Astrocyte of the cerebellum (primary cell): ENCODE measurements around the gene EEIG2.

ENCODE experiments used
- DNase-seq: peaks from one replicate; pipeline ENCODE4 v3.0.0-alpha.2; 2011; ENCODE audit warnings: low read depth
- H3K4me3 ChIP-seq: 2 replicates; pipeline ENCODE4 v1.5.1; 2011; ENCODE audit warnings: mild to moderate bottlenecking, low read depth, low read length, moderate library complexity
- CTCF ChIP-seq: IDR thresholded peaks from 2 replicates; pipeline ENCODE4 v1.5.1; 2012; ENCODE audit warnings: low read length, low read depth, moderate library complexity, mild to moderate bottlenecking; ENCODE audit errors: missing control alignments
- in situ Hi-C: cut with HindIII; loops from 2 replicates; pipeline ENCODE4 v1.10.0; 2017; ENCODE audit warnings: low sequenced_read_pairs

Gene EEIG2

GRCh38 chr1:108591466-108591865 lies 31.6 kb downstream of the EEIG2 start:
- DNase-seq = no peak
- in situ Hi-C loops = no loop called here
- no peak overlapping the region for H3K4me3 ChIP-seq
- TF ChIP-seq CTCF = no peak

DNA sequence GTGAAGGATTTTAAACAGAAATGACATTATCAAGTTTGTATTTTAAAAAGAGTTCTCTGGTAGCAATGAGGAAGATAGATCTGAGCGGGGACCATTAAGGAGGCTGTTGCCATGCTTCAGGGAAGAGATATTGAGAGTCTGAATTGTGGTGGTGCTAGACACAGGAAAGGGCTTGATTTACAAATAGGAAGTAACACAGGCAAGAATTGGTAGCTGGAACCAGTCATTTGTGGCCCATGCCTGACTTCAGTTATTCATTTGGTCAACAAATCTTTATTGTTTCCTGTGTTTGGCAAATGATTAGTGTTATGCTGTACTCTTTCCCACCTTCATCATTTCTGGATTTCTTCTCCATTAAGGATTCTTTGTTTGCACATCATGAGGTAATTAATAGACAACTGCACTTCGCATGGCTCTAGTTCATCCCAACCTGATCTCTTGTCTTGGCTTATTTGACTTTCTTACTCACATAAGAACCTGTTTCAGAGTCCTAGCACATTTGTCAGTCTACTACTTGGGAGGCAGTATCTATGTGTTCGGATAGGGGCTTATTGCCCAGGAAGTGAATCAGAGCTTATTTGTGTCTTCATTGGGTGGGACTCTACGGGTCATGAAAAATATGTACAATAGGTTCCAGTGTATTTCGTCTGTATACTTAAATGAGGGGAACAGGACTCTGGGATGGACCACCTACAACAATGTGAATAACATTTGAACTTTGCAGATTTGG lies 32.3 kb downstream of the EEIG2 start:
- in situ Hi-C loops = no loop called here
- TF ChIP-seq CTCF = no peak
- H3K4me3 ChIP-seq = no peak overlapping the region
- no peak for DNase-seq

GRCh38 chr1:108593448-108593847 lies 33.5 kb downstream of the EEIG2 start:
- no peak for DNase-seq
- no peak for TF ChIP-seq CTCF
- in situ Hi-C loops = no loop called here
- no peak overlapping the region for H3K4me3 ChIP-seq

DNA sequence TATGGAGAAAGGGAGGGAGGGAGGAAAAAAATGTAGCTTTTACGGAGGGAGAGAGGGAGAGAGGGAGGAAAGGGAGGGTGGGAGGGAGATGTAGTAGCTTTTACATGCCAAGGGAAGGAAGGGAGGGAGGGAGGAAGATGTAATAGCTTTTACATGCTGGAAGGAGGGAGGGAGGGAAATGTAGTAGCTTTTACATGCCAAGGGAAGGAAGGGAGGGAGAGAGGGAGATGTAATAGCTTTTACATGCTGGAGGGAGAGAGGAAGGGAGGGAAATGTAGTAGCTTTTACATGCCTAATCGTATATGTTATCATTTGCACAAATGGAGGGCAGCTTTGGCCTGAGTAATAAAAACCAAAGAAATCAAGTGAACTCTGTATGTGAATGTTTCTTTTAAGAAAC lies 35.6 kb downstream of the EEIG2 start:
- no peak for DNase-seq
- in situ Hi-C loops = no loop called here
- TF ChIP-seq CTCF = no peak
- H3K4me3 ChIP-seq = no peak overlapping the region

- in situ Hi-C loops = no loop called here
- DNase-seq = no peak
- TF ChIP-seq CTCF = no peak
- no peak overlapping the region for H3K4me3 ChIP-seq
These were observed 37.1 kb downstream of the EEIG2 start for GRCh38 chr1:108597041-108597440.

- DNase-seq = no peak
- no peak overlapping the region for H3K4me3 ChIP-seq
- TF ChIP-seq CTCF = no peak
- in situ Hi-C loops = no loop called here
These were observed 38.4 kb downstream of the EEIG2 start for GRCh38 chr1:108598340-108598739.

DNA sequence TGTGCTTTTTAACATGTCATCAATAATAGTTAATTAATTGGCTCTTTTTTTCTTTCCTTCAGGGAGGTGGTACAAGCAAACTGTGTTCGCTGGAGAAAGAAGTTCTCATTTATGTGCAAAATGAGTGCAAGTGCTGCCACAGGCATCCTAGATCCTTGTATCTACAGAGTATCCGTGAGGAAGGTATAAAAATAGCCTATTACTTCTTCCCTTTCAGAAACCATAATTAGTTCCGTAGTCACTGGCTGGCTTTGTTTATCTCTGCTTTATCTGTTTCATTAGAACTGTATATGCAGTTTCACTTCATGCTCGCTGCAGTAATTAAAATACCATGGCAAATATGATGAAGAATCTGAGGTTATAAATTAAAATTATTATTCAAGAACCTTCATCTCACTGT lies 40.6 kb downstream of the EEIG2 start:
- DNase-seq = no peak
- no peak overlapping the region for H3K4me3 ChIP-seq
- in situ Hi-C loops = no loop called here
- TF ChIP-seq CTCF = no peak
